T-helper 2 cell treated with Interferon-gamma antibody and Interleukin-4, amounts not matched to agents 5 μg/mL and 100 μg/mL, for 36 hours (primary cell): ENCODE measurements around the gene IPO11.
A peak's percentile ranks its signal among the peaks of the same experiment; 100 is the strongest.

Experiments used
- DNase-seq: peaks from one replicate; pipeline ENCODE4 v3.0.0; 2021; ENCODE audit warnings: low spot score
- H3K27ac Mint-ChIP-seq: one replicate; pipeline ENCODE4 v1.8.0; 2021; ENCODE audit warnings: mild to moderate bottlenecking, mixed read lengths
- H3K27me3 Mint-ChIP-seq: one replicate; pipeline ENCODE4 v1.8.0; 2021; ENCODE audit warnings: low read depth, mixed read lengths
- H3K36me3 Mint-ChIP-seq: one replicate; pipeline ENCODE4 v1.8.0; 2021; ENCODE audit warnings: low read depth, mixed read lengths
- H3K4me1 Mint-ChIP-seq: one replicate; pipeline ENCODE4 v1.8.0; 2021; ENCODE audit warnings: low read depth, mixed read lengths
- H3K4me3 Mint-ChIP-seq: one replicate; pipeline ENCODE4 v1.8.0; 2022; ENCODE audit warnings: mild to moderate bottlenecking, moderate library complexity, mixed read lengths
- H3K9me3 Mint-ChIP-seq: one replicate; pipeline ENCODE4 v1.8.0; 2021; ENCODE audit warnings: mixed read lengths

The IPO11 gene

DNA sequence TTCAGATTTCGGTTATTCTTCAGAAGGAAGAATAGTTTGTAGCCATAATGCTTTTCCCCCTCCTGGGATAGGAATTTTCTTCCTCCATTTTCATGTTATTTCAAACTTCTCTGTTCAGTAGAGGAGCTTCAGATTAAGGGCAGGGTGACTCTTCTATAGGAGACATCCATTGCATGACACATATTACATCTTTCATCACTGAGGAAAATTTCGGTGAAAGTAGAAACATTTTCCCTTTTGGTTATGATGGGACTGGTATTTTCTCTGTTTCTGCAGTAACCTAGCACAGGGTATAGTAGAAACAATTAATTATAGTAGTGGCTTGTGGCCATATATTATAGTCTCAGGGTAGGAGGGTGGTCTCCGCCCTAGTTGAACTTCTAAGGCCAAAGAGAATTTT, 1.1 kb downstream of the IPO11 start:
- Mint-ChIP-seq H3K4me1 (peaks cover 16% of the 10 kb centered on the region), H3K4me3 (peak overlapping the region; percentile 90), H3K9me3 (no peaks in the 10 kb centered on the region), H3K27ac (peak overlapping the region; percentile 93), H3K36me3 (no peaks in the 10 kb centered on the region), H3K27me3 (peaks cover 3% of the 10 kb centered on the region)
- DNase-seq = no peak

DNA sequence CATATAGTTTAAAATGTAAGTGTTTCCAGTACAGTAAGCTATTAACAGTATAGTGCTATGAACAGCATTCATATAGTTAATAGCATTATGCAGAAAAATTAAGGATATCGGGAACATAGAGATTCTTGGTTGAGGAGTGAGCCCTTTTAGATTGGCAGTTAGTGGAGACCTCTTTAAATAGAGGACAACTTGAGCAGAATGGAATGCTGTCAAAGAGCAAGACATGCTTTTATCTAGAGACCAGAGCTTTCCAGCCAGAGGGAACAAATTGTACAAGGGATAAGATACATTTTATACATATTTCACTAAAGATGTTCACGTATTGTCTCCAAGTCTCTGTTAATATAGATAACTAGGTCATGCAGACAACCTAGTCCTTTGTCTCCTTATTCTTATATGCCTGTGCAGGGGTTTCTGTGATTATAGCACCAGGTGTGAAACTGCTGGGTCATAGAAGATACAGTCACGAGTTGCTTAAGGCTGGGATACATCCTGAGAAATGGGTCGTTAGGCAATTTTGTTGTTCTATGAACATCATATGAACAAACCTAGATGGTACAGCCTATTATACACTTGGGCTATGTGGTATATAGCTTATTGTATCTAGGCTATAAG, 6.0 kb downstream of the IPO11 start:
- DNase-seq = no peak
- Mint-ChIP-seq H3K9me3 (no peaks in the 10 kb centered on the region), H3K36me3 (peaks cover 3% of the 10 kb centered on the region), H3K27me3 (no peaks in the 10 kb centered on the region), H3K4me1 (peaks cover 10% of the 10 kb centered on the region), H3K27ac (no peak overlapping the region), H3K4me3 (no peak overlapping the region)

DNA sequence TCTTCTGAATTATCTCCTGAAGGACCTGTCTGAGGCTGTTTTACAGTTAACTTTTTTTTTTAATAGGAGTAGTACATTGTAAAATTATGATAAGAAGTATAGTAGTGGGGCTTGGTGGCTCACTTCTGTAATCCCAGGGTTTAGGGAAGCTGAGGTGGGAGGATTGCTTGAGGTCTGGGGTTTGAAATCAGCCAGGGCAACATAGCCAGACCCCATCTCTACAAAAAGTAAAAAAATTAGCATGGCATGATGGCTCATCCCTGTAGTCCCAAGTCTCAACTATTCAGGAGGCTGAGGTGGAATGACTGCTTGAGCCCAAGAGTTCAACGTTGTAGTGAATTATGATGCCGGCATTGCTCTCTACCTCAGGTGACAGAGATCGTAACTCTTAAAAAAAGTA, 7.0 kb downstream of the IPO11 start:
- no peak for DNase-seq

DNA sequence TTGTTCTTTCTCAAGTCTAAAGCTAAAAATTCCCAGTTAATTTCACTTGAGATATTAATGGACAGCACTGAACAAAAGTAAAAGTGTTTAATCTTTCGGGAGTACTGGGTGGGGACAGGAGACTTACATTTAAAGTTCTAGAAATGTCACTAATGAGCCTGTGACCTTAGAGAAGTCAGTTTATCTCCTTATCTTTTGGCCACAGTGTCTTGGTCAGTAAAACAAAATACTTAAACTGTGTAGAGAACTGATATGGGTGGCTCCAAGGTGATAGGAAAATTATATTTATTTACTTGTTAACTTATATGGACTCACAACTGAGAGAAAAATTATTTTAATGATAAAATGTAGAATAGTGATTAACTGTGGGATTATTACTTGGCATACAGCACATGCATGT, 8.9 kb downstream of the IPO11 start:
- Mint-ChIP-seq H3K27ac (no peak overlapping the region), H3K4me1 (peaks cover 4% of the 10 kb centered on the region), H3K9me3 (no peaks in the 10 kb centered on the region), H3K4me3 (no peak overlapping the region), H3K36me3 (peaks cover 3% of the 10 kb centered on the region), H3K27me3 (no peaks in the 10 kb centered on the region)
- DNase-seq = no peak

More for the DNA sequence above, 7.0 kb downstream of the IPO11 start:
- Mint-ChIP-seq H3K4me1 (peaks cover 5% of the 10 kb centered on the region), H3K27me3 (no peaks in the 10 kb centered on the region), H3K4me3 (no peak overlapping the region), H3K27ac (no peak overlapping the region), H3K36me3 (peaks cover 3% of the 10 kb centered on the region), H3K9me3 (no peaks in the 10 kb centered on the region)

DNA sequence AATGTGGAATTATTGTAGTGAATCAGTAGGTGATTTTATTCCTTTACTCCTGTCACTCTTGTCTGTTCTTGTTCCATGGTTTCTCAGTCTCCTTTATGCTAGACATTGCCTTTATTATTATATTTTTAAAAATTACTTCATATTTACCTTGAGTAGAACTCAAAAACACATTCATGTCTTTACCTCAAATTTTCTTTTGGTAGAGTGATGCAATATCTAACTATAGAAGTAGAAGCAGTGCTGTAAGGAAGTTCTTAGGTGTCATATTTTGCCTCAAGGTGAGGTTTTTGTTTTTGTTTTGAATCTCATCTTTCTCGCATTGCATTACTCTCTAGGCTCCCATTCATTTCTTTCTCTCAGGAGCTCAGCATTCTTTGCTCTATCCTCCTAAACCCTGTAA, 12.2 kb downstream of the IPO11 start:
- DNase-seq = no peak
- no peak overlapping the region for H3K27ac Mint-ChIP-seq
- peaks cover under 1% of the 10 kb centered on the region for H3K36me3 Mint-ChIP-seq
- H3K4me3 Mint-ChIP-seq = no peak overlapping the region
- H3K4me1 Mint-ChIP-seq = peaks cover 4% of the 10 kb centered on the region
- H3K9me3 Mint-ChIP-seq = no peaks in the 10 kb centered on the region
- no peaks in the 10 kb centered on the region for H3K27me3 Mint-ChIP-seq

DNA sequence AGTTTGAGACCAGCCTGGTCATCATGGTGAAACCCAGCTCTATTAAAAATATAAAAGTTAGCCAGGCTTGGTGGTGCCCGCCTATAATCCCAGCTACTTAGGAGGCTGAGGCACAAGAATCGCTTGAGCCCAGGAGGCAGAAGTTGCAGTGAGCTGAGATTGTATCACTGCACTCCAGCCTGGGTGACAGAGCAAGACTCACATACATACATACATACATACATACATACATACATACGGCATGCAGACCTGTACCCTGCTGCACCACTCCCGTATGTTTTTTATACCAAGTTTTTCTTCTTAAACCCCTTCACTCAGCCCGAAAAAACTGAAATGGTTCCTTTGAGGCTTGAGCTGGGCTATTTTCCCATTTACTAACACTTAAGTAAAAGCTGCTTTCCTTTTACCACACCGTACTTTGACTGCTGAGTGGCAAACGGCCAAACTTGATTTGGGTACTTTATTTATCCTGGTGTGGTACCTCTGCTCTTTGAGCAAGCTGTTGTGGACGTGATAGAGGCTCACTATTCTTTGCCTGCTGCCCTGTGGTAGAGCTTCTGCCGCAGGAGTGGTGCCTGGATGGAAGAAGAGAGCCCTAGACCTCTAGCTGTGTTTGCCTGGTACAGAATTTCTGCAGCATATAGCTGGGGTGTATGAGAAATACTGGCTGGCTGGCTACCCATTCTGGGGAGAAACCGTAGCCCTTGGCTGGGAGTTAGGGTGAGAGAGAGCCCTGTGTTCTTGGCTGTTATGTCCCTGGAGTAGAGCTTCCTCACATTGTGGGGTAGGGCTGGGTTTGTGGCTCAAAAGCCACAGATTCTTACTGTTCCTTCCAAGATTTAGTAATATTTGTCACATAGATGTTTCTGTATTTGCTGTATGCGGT, 19.4 kb downstream of the IPO11 start:
- H3K4me3 Mint-ChIP-seq = no peak overlapping the region
- H3K27me3 Mint-ChIP-seq = no peaks in the 10 kb centered on the region
- no peak for DNase-seq
- no peak overlapping the region for H3K27ac Mint-ChIP-seq
- peaks cover 8% of the 10 kb centered on the region for H3K4me1 Mint-ChIP-seq
- H3K36me3 Mint-ChIP-seq = no peaks in the 10 kb centered on the region
- H3K9me3 Mint-ChIP-seq = no peaks in the 10 kb centered on the region

DNA sequence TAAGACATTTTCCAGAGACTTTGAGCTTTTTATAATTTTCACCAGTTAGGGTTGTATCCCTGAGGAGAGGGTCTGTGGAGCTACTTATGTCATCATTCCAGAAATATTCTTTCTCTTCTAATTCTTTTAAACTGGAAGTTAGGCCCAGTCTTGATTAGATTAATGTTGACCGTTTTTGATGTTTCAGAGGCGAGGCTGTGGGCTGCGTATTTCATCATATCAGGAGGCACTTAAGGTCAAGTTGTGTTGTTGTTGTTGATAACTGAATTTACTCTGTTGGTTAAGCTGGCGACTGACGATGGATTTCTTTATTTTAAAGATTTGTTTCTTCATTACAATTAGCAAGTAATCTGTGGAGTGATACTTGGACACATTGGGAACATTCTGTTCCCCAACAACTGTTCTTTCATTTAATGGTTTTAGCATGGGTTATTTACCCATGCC, 20.1 kb downstream of the IPO11 start:
- Mint-ChIP-seq H3K27ac (no peak overlapping the region), H3K27me3 (no peaks in the 10 kb centered on the region), H3K9me3 (no peaks in the 10 kb centered on the region), H3K4me1 (peaks cover 8% of the 10 kb centered on the region), H3K36me3 (peaks cover 2% of the 10 kb centered on the region), H3K4me3 (no peak overlapping the region)
- DNase-seq = no peak

DNA sequence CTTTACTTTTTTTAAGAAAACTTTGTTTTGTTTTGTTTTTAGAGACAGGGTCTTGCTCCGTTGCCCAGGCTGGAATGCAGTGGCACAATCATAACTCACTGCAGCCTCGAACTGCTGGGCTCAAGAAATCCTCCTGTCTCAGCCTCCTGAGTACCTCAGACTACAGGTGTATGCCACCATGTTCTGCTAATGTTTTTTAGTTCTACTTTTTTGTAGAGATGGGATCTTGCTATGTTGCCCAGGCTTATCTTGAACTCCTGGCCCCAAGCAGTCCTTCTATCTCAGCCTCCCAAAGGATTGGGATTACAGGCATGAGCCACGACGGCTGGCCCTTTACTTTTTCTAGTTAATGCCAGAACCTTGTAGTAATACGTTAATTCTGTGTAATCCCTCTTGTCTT, 36.0 kb downstream of the IPO11 start:
- DNase-seq = no peak
- no peak overlapping the region for H3K27ac Mint-ChIP-seq
- H3K4me1 Mint-ChIP-seq = no peaks in the 10 kb centered on the region
- H3K27me3 Mint-ChIP-seq = no peaks in the 10 kb centered on the region
- peaks cover 12% of the 10 kb centered on the region for H3K36me3 Mint-ChIP-seq
- H3K4me3 Mint-ChIP-seq = no peak overlapping the region
- no peaks in the 10 kb centered on the region for H3K9me3 Mint-ChIP-seq

DNA sequence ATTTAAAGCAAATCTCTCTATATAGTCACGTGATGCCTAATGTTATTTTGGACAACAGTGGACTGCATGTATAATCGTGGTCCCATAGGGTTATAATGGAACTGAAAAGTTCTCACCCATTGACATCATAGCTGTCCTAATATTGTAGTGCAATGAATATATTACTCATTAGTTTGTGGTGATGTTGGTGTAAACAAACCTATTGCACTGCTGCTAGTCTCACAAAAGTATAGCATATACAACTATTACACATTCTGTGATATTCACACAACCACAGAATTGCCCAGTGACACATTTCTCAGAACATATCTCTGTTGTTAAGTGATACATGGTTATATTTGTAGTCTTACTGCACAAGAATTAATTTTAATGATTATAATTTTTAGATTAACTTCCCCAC, 37.7 kb downstream of the IPO11 start:
- H3K4me1 Mint-ChIP-seq = no peaks in the 10 kb centered on the region
- DNase-seq = no peak

DNA sequence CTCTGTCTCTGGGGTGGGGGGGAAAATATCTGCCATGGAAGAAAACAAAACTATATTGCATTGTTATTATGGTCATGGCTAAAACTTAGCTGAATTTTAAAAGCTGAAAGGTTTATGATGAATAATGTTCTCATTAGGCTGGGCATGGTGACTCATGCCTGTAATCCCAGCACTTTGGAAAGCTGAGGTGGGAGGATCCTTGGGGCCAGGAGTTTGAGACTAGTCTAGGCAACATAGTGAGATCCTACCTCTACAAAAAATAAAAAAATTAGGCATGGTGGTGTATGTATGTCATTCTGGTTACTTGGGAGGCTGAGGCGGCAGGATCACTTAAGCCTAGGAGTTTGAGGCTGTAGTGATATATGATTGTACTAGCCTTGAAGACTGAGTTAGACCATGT, 44.5 kb downstream of the IPO11 start:
- no peaks in the 10 kb centered on the region for H3K9me3 Mint-ChIP-seq
- no peak overlapping the region for H3K27ac Mint-ChIP-seq
- H3K4me1 Mint-ChIP-seq = no peaks in the 10 kb centered on the region
- no peaks in the 10 kb centered on the region for H3K27me3 Mint-ChIP-seq
- DNase-seq = no peak
- H3K4me3 Mint-ChIP-seq = no peak overlapping the region
- H3K36me3 Mint-ChIP-seq = peaks cover 3% of the 10 kb centered on the region

More for the DNA sequence above, 37.7 kb downstream of the IPO11 start:
- peaks cover 12% of the 10 kb centered on the region for H3K36me3 Mint-ChIP-seq
- H3K27me3 Mint-ChIP-seq = no peaks in the 10 kb centered on the region
- no peak overlapping the region for H3K4me3 Mint-ChIP-seq
- no peaks in the 10 kb centered on the region for H3K9me3 Mint-ChIP-seq
- no peak overlapping the region for H3K27ac Mint-ChIP-seq

DNA sequence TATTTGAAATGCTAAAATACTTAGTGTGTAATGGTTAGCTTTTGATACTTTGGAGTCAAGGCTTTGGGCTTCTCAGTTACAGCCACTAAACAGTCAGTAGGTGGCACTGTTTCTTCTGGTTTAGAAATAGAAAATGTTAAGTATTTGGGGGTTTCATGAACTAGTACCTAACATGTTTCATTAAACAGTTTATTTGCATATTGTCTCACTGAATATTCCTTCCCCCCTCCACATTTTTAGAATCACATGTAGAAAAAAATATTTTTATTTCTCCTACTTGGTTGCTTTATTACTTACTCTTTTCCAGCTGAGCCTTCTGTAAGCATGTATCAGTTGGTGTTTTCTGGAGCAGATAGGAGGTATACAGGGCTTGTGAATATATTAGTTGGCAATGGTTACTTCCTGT, 48.0 kb downstream of the IPO11 start:
- DNase-seq = no peak
- H3K4me1 Mint-ChIP-seq = peaks cover under 1% of the 10 kb centered on the region
- no peaks in the 10 kb centered on the region for H3K9me3 Mint-ChIP-seq
- no peaks in the 10 kb centered on the region for H3K27me3 Mint-ChIP-seq
- H3K36me3 Mint-ChIP-seq = no peaks in the 10 kb centered on the region
- no peak overlapping the region for H3K27ac Mint-ChIP-seq
- no peak overlapping the region for H3K4me3 Mint-ChIP-seq

DNA sequence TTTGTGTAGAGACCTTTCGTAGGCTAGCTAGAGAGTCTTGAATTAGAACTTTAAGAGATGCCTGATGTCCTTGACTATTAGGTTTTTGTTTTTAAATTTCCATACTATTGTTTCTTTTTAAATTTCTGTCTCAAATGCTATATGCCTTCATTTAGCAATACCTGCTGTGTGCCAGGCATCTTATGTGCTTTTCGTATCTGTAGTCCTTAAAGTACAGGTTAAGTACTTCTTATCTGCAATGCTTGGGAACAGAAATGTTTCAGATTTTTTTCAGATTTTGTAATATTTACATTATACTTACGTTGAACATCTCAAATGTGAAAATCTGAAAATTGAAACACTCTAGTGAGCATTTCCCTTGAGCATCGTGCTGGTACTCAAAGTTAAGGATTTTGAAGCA, 49.0 kb downstream of the IPO11 start:
- H3K9me3 Mint-ChIP-seq = no peaks in the 10 kb centered on the region
- H3K4me1 Mint-ChIP-seq = peaks cover 1% of the 10 kb centered on the region
- no peak overlapping the region for H3K4me3 Mint-ChIP-seq
- no peaks in the 10 kb centered on the region for H3K27me3 Mint-ChIP-seq
- H3K36me3 Mint-ChIP-seq = no peaks in the 10 kb centered on the region
- no peak overlapping the region for H3K27ac Mint-ChIP-seq
- DNase-seq = no peak

DNA sequence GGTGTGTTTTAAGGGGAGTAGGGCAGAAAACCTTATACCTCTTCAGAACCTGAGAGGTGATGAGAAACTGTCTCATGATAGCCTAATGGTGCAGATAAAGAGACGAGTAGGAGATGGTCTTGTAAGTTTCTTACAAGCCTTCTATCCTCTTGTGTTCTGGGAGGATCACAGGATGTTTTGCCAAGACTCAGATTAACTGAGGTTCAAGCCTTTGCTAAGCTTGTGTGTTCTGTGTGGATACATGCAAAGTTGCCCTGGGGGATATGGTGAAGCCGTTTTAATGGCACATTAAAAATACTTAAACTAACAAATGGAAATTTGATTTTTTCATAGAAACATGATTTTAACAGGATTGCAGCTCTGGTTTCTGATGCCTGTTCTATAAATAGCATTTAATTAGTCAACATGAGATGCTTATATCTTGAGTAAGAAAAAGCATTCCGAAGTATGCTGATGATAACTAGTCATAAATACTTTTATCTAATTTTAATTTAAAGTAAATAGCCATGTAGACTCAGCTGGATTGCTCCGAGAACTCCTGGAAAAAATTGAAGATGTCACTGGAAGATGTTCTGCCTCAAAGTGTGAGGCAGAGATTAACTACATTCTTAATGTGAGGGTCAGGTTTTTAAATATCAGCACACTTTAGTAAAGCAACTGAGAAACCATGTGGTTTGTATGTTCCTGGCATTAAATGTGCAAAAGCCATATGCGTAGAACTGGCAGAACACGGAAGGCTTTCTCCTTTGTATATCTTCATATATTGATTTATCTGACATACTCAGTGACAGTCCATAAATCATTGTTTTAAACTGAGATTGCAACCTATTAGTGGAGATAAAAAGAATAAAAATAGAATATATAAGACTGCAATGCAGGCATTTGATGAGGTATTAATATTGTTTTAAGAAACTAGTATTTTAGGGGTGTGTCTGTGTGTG, 53.7 kb downstream of the IPO11 start:
- Mint-ChIP-seq H3K27ac (no peak overlapping the region), H3K9me3 (no peaks in the 10 kb centered on the region), H3K4me3 (no peak overlapping the region), H3K4me1 (peaks cover 1% of the 10 kb centered on the region), H3K36me3 (peaks cover 4% of the 10 kb centered on the region), H3K27me3 (no peaks in the 10 kb centered on the region)
- DNase-seq = no peak

DNA sequence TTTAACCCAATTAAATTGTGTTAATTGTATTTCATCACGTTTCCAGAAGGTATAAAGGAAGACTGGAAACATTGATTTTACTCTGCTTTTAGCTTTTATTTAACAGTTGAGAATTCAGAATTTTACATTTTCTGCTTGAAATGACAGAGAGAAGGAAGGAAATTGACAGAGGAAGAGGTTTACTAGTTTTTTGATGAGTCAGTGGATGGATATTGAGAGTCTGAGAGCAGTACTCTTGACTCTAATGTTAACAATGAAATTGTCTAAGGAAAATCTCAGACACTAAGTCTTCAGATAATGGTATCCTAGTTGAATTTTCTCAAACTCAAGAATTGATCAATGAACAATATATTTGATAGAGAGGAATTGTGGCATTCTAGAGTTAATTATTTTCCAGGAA, 60.6 kb downstream of the IPO11 start:
- peaks cover 7% of the 10 kb centered on the region for H3K4me1 Mint-ChIP-seq
- no peak overlapping the region for H3K4me3 Mint-ChIP-seq
- DNase-seq = no peak
- no peak overlapping the region for H3K27ac Mint-ChIP-seq
- no peaks in the 10 kb centered on the region for H3K9me3 Mint-ChIP-seq
- H3K27me3 Mint-ChIP-seq = no peaks in the 10 kb centered on the region
- H3K36me3 Mint-ChIP-seq = peaks cover 2% of the 10 kb centered on the region
